SK-N-SH treated with all-trans-retinoic acid at 6 μM for 48 hours (cell line): ENCODE results near the gene RAB35.

ENCODE experiments used
- ESRRG ChIP-seq: fragments of 250-450 bp; sonication (Bioruptor Pico); IDR thresholded peaks from 2 replicates; pipeline ENCODE4 v1.6.1; 2021; ENCODE audit warnings: mild to moderate bottlenecking
- SNAI2 ChIP-seq: fragments of 250-450 bp; sonication (Bioruptor Pico); IDR thresholded peaks from 2 replicates; pipeline ENCODE4 v1.5.0; 2020; ENCODE audit warnings: mild to moderate bottlenecking, moderate library complexity

DNA sequence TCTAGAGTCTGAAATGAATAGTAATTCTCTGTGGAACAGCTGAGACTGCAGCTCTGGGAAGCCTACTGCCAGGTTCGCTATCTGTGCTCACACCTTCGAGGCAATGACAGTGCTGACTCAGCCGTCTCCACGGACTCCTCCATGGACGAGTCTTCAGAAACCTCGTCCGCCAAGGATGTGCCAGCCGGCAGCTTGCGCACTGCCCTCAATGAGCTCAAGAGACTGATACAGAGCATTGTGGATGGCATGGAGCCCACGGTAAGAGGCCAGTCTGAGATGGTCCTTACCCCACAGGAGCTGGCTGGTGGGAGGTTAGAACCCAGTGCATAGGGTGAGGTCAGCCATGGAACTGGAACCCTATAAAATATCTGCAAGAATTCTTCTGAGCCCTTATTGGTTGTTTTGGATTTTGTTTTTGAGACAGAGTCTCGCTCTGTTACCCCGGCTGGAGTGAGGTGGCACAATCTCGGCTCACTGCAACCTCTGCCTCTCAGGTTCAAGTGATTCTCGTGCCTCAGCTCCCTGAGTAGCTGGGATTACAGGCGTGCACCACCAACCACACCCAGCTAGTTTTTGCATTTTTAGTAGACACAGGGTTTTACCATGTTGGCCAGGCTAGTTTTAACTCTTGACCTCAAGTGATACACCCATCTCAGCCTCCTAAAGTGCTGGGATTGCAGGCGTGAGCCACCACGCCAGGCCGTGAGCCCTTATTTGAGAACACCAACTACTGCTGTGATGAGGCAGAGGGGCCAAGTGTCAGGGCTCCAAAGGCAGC is 43.9 kb downstream of the RAB35 start:
- TF ChIP-seq ESRRG (CRISPR knock-in tag) (no peak), SNAI2 (no peak)
